GM15510 (cell line): ENCODE data around the gene KLHL3.

Experiments
- POLR2A ChIP-seq: IDR thresholded peaks from 3 replicates; pipeline ENCODE4 v1.6.1; 2011; ENCODE audit warnings: borderline replicate concordance; ENCODE audit not compliant: insufficient read length; ENCODE audit errors: extremely low read depth

KLHL3 gene

GRCh38 chr5:137605411-137605810 is 130.5 kb downstream of the KLHL3 start:
- no peak for TF ChIP-seq POLR2A

GRCh38 chr5:137604348-137605095 is 131.4 kb downstream of the KLHL3 start:
- no peak for TF ChIP-seq POLR2A

GRCh38 chr5:137603891-137604290 is 132.0 kb downstream of the KLHL3 start:
- no peak for TF ChIP-seq POLR2A

- no peak for TF ChIP-seq POLR2A
Observed at GRCh38 chr5:137603356-137603755, 132.5 kb downstream of the KLHL3 start.

GRCh38 chr5:137602721-137603273 is 133.1 kb downstream of the KLHL3 start:
- no peak for TF ChIP-seq POLR2A

- no peak for TF ChIP-seq POLR2A
Observed at GRCh38 chr5:137600721-137601360, 135.0 kb downstream of the KLHL3 start.

- no peak for TF ChIP-seq POLR2A
Observed at GRCh38 chr5:137599457-137599856, 136.4 kb downstream of the KLHL3 start.

DNA sequence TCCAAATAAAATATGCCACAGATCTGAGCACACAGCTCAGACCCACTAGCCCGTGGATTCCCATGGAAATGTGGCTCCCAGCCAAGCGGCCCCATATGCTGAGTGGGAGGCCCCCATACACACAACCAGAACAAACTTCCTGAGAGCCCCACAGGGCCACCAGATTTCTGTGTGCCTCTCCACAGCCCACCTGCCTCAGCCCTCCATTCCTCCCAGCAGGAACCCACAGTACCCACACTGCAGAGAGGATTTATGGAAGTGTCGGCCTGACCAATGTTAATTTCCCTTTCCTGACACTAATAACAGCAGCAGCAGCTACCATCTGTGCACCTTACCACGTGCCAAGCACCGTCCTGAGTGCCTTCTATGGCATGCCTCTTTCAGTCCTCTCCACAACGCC is 137.5 kb downstream of the KLHL3 start:
- TF ChIP-seq POLR2A = no peak

GRCh38 chr5:137596941-137597340 is 138.9 kb downstream of the KLHL3 start:
- TF ChIP-seq POLR2A = no peak

DNA sequence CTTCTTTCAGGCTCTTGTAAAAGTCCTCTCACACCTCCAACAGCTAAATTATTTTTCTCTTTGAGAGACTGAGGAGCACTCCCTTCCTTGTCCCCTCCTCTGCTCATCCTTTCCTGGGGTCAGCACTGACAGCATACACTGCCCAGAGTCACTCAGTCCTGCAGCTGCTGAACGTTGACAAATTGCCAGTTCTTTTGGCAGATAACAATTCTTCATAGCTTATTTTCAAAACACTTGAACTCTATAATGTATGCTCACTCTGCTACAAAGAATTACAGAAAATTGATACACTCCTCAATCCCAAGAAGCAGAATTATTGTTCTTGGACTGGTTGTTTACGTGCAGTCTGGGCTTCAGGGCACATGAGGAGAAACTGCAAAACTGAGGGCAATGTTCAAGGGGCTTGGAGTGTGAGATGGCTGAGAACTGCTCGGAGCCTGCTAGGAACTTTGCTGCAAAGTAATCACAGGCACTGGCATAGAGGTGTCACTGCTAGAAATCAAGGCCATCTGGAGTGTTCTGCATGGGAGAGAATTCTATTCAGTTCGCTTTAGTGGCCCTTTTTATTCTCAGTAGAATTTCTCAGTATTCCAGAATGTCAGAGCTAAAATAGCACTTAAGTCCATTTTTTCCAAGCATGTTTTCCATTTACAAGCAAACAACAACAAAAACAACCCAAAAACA is 140.4 kb downstream of the KLHL3 start:
- TF ChIP-seq POLR2A = no peak

DNA sequence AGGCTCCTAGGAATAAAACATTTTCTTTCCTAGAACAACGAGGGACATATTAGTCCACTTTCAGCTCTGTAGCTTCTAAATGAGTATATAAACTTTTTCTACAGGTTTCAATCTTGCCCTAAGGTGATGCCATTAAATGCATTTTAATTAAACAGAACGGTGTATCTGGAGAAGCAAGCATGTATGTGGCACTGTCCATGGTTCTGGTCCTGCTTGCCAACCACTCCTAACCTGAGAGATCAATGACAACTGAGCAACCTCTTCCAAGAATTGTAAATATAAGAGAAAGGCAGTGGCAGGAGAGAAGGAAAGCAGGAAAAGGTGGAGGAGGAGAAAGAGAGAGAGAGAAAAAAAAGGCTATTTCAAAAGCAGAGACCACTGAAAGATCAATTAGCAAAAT is 141.2 kb downstream of the KLHL3 start:
- TF ChIP-seq POLR2A = no peak

GRCh38 chr5:137592317-137592716 is 143.6 kb downstream of the KLHL3 start:
- TF ChIP-seq POLR2A = no peak

DNA sequence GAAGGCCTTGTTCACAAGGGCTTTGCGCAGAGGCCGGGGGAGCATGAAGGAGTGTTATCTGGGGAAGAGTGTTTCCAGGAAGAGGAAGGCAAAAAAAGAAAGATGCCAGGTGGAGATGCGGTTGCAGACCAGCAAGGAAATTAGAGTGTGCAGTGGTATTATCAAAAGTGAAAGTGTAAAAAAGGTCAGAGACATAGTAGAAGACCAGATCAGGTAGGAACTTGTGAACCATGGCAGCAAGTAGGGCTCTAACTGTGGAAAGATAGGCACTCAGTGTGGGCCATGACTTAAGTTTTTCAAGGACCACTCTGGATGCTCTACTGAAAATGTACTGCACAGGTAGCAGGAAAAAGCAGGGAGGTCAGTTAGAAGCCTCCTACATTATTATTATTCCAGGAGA is 146.7 kb downstream of the KLHL3 start:
- no peak for TF ChIP-seq POLR2A

DNA sequence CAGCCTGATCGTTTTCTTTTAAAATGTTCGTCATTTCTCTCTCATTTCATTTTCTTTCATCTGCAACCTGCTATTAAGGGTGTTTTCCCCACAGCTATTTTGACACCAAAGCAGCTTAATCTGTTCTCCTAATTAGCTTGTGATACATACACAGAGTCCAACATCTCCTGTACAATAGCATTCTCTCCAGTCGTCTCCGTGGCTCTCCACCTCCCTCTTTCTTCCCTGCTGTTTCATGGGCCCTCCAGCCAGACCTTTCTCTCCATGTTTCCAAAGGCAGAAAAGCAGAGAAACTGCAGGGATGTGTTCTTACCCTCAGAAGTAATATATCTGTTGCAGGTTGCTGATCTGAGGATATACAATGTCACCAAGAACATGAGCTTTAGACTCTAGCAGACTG is 148.0 kb downstream of the KLHL3 start:
- no peak for TF ChIP-seq POLR2A

GRCh38 chr5:137584262-137584661 is 151.6 kb downstream of the KLHL3 start:
- no peak for TF ChIP-seq POLR2A
